Measurements from ENCODE around the gene EIPR1.

EIPR1 gene

GRCh38 chr2:3270095-3270478, 107.5 kb downstream of the EIPR1 start:
- Mint-ChIP-seq H3K4me3 (no peak overlapping the region), H3K27ac (no peak overlapping the region), H3K9me3 (peaks cover 7% of the 10 kb centered on the region), H3K27me3 (no peaks in the 10 kb centered on the region), H3K36me3 (peaks cover 24% of the 10 kb centered on the region), H3K4me1 (no peaks in the 10 kb centered on the region)

GRCh38 chr2:3269425-3270094, 108.1 kb downstream of the EIPR1 start:
- no peaks in the 10 kb centered on the region for H3K4me1 Mint-ChIP-seq
- H3K27me3 Mint-ChIP-seq = no peaks in the 10 kb centered on the region
- no peak overlapping the region for H3K27ac Mint-ChIP-seq
- H3K4me3 Mint-ChIP-seq = no peak overlapping the region
- H3K36me3 Mint-ChIP-seq = peaks cover 18% of the 10 kb centered on the region
- peaks cover 2% of the 10 kb centered on the region for H3K9me3 Mint-ChIP-seq

GRCh38 chr2:3268705-3269029, 109.0 kb downstream of the EIPR1 start:
- no peaks in the 10 kb centered on the region for H3K4me1 Mint-ChIP-seq
- no peaks in the 10 kb centered on the region for H3K9me3 Mint-ChIP-seq
- no peak overlapping the region for H3K27ac Mint-ChIP-seq
- H3K36me3 Mint-ChIP-seq = peaks cover 13% of the 10 kb centered on the region
- no peak overlapping the region for H3K4me3 Mint-ChIP-seq
- no peaks in the 10 kb centered on the region for H3K27me3 Mint-ChIP-seq

- H3K4me3 Mint-ChIP-seq = no peak overlapping the region
- no peaks in the 10 kb centered on the region for H3K27me3 Mint-ChIP-seq
- H3K4me1 Mint-ChIP-seq = no peaks in the 10 kb centered on the region
- no peak overlapping the region for H3K27ac Mint-ChIP-seq
- H3K9me3 Mint-ChIP-seq = no peaks in the 10 kb centered on the region
- H3K36me3 Mint-ChIP-seq = peaks cover 13% of the 10 kb centered on the region
Observed at GRCh38 chr2:3267869-3268704, 109.5 kb downstream of the EIPR1 start.

- Mint-ChIP-seq H3K27me3 (no peaks in the 10 kb centered on the region), H3K36me3 (peaks cover 12% of the 10 kb centered on the region), H3K27ac (no peak overlapping the region), H3K9me3 (no peaks in the 10 kb centered on the region), H3K4me3 (no peak overlapping the region), H3K4me1 (no peaks in the 10 kb centered on the region)
Observed at GRCh38 chr2:3266925-3267867, 110.4 kb downstream of the EIPR1 start.

- peaks cover 6% of the 10 kb centered on the region for H3K36me3 Mint-ChIP-seq
- H3K9me3 Mint-ChIP-seq = no peaks in the 10 kb centered on the region
- H3K27ac Mint-ChIP-seq = no peak overlapping the region
- H3K4me3 Mint-ChIP-seq = no peak overlapping the region
- H3K4me1 Mint-ChIP-seq = no peaks in the 10 kb centered on the region
- H3K27me3 Mint-ChIP-seq = no peaks in the 10 kb centered on the region
Observed at GRCh38 chr2:3265981-3266924, 111.4 kb downstream of the EIPR1 start.

DNA sequence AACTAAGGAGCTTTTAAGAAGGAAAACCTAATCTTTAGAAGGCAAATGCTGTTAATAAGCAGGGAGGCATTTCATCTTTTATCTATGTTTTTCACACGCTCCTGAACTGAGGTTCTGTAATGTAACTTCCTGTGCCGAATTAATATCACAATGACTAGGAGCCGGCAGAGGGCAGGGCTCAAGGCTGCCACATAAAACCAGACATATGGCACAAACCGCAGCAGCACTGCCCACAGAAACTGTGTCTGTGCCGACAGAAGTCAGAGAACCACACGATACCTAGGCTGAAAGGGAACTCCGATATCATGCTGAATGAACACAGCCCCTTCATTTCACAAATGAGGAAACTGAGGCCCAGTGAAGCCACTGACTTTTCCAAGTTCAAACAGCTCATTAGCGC, 112.1 kb downstream of the EIPR1 start:
- peaks cover 4% of the 10 kb centered on the region for H3K36me3 Mint-ChIP-seq
- no peaks in the 10 kb centered on the region for H3K9me3 Mint-ChIP-seq
- no peaks in the 10 kb centered on the region for H3K4me1 Mint-ChIP-seq
- H3K4me3 Mint-ChIP-seq = no peak overlapping the region
- H3K27ac Mint-ChIP-seq = no peak overlapping the region
- H3K27me3 Mint-ChIP-seq = no peaks in the 10 kb centered on the region

GRCh38 chr2:3264010-3264744, 113.4 kb downstream of the EIPR1 start:
- Mint-ChIP-seq H3K36me3 (peaks cover 4% of the 10 kb centered on the region), H3K9me3 (no peaks in the 10 kb centered on the region), H3K27ac (no peak overlapping the region), H3K27me3 (no peaks in the 10 kb centered on the region), H3K4me3 (no peak overlapping the region), H3K4me1 (peaks cover 9% of the 10 kb centered on the region)

GRCh38 chr2:3263487-3263886, 114.1 kb downstream of the EIPR1 start:
- no peaks in the 10 kb centered on the region for H3K27me3 Mint-ChIP-seq
- H3K36me3 Mint-ChIP-seq = peaks cover 4% of the 10 kb centered on the region
- no peak overlapping the region for H3K4me3 Mint-ChIP-seq
- H3K4me1 Mint-ChIP-seq = peaks cover 16% of the 10 kb centered on the region
- no peaks in the 10 kb centered on the region for H3K9me3 Mint-ChIP-seq
- no peak overlapping the region for H3K27ac Mint-ChIP-seq

GRCh38 chr2:3262437-3263388, 114.9 kb downstream of the EIPR1 start:
- peaks cover 4% of the 10 kb centered on the region for H3K36me3 Mint-ChIP-seq
- H3K4me1 Mint-ChIP-seq = peaks cover 19% of the 10 kb centered on the region
- H3K27me3 Mint-ChIP-seq = no peaks in the 10 kb centered on the region
- H3K4me3 Mint-ChIP-seq = no peak overlapping the region
- no peak overlapping the region for H3K27ac Mint-ChIP-seq
- H3K9me3 Mint-ChIP-seq = no peaks in the 10 kb centered on the region

DNA sequence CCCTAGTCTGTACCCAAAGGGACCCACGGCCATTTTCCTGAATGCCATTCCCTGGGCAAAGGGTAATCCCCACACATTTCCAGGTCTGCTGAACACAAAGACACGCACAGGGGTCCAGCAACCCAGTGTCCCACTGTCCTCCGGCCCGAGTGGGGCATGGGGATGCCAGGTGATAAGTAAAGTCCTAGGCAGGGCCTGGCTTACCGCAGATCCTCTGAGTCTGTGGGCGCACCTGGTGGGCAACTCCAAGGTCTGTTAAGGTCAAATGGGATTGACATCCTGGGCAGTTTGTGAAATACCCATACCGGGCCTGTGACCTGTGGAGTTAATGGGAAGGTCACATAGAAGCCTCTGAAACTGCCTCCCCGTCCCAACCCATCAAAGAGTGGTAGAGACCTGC, 116.1 kb downstream of the EIPR1 start:
- Mint-ChIP-seq H3K36me3 (peaks cover 5% of the 10 kb centered on the region), H3K27ac (no peak overlapping the region), H3K4me3 (no peak overlapping the region), H3K9me3 (no peaks in the 10 kb centered on the region), H3K27me3 (no peaks in the 10 kb centered on the region), H3K4me1 (peaks cover 19% of the 10 kb centered on the region)

DNA sequence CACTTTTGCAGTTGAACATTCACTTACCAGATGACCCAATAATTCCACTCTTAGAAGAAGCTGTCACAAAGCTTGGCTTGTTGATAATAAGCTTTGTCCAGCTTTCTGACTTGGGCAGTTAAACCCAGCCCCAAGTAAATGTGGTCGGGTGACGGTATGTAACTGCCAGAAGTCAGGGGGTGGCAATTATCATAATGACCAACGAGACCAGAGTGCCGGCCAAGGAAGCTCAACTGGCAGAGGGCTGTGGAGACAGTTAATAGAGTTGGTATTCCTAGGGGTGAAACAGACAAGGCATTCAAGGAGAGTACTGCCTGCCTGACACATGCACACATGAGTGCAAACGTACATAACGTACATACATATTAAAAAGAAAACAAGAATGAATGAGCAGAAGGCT, 116.7 kb downstream of the EIPR1 start:
- H3K36me3 Mint-ChIP-seq = peaks cover 7% of the 10 kb centered on the region
- H3K4me3 Mint-ChIP-seq = no peak overlapping the region
- peaks cover 19% of the 10 kb centered on the region for H3K4me1 Mint-ChIP-seq
- H3K27me3 Mint-ChIP-seq = no peaks in the 10 kb centered on the region
- no peaks in the 10 kb centered on the region for H3K9me3 Mint-ChIP-seq
- H3K27ac Mint-ChIP-seq = no peak overlapping the region

DNA sequence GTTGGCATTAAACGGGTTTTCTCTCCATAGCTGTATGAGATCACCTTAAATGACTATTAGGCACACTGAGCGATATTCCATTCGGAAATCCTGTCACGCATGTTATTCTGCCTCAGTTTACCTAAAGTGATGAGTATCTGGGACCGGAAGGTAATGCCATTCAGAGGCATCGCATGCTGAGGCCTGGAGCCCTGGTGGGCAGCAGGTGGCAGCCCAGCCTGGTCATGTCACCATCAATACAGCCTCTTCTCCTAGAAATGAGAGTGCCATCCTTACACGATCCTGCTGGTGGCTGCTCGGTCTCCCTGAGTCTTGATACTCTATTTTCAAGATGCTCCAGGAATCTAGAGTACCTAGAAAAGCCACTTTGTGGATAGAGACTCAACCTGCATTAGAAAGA, 119.8 kb downstream of the EIPR1 start:
- Mint-ChIP-seq H3K9me3 (no peaks in the 10 kb centered on the region), H3K4me3 (no peak overlapping the region), H3K4me1 (peaks cover 19% of the 10 kb centered on the region), H3K36me3 (peaks cover 20% of the 10 kb centered on the region), H3K27ac (no peak overlapping the region), H3K27me3 (no peaks in the 10 kb centered on the region)
